Erythroblast (primary cell): ENCODE data around the gene SYTL2.

Experiments
- GATA1 ChIP-seq: IDR thresholded peaks from 2 replicates; pipeline ENCODE4 v1.6.1; 2011; ENCODE audit warnings: low read depth, mild to moderate bottlenecking, control low read depth, low read length, moderate library complexity
- POLR2A ChIP-seq: IDR thresholded peaks from 2 replicates; pipeline ENCODE4 v1.6.1; 2011; ENCODE audit warnings: mild to moderate bottlenecking, low read length

GRCh38 chr11:85758026-85758425 lies 52.9 kb downstream of the SYTL2 start:
- TF ChIP-seq POLR2A (no peak), GATA1 (no peak)
